Gastrocnemius medialis (tissue), 4 donors: ENCODE results near the gene OAT.

Experiments used
- POLR2A ChIP-seq, 2 donors: fragments of 450-650 bp; IDR thresholded peaks; one replicate each; pipeline ENCODE4 v1.6.1; 2017; ENCODE audit warnings: antibody characterized with exemption in 2 of 2, mild to moderate bottlenecking in 2 of 2, moderate library complexity in 2 of 2
- TF ChIP-seq, protein P1 (sequence below), 5 experiments: fragments of 450-650 bp in 3 of 5; fragments of 200-600 bp in 2 of 5; sonication (generic) in 2 of 5; IDR thresholded peaks in 4 of 5; conservative IDR thresholded peaks in 1 of 5; 1 replicate in 4 of 5; 2 replicates in 1 of 5; pipeline ENCODE4 v1.5.1; 2016 to 2019; ENCODE audit warnings: antibody characterized with exemption in 5 of 5, mild to moderate bottlenecking in 3 of 5, moderate library complexity in 3 of 5

GRCh38 chr10:124453960-124454610 is 35.4 kb upstream of the OAT start:
- TF ChIP-seq, protein P1, sequence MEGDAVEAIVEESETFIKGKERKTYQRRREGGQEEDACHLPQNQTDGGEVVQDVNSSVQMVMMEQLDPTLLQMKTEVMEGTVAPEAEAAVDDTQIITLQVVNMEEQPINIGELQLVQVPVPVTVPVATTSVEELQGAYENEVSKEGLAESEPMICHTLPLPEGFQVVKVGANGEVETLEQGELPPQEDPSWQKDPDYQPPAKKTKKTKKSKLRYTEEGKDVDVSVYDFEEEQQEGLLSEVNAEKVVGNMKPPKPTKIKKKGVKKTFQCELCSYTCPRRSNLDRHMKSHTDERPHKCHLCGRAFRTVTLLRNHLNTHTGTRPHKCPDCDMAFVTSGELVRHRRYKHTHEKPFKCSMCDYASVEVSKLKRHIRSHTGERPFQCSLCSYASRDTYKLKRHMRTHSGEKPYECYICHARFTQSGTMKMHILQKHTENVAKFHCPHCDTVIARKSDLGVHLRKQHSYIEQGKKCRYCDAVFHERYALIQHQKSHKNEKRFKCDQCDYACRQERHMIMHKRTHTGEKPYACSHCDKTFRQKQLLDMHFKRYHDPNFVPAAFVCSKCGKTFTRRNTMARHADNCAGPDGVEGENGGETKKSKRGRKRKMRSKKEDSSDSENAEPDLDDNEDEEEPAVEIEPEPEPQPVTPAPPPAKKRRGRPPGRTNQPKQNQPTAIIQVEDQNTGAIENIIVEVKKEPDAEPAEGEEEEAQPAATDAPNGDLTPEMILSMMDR (IDR thresholded peaks at IDR 0.05 in 4 of 5, conservative IDR thresholded peaks at IDR 0.05 in 1 of 5), result no peak
- no peak for TF ChIP-seq POLR2A (IDR thresholded peaks at IDR 0.05)
